Stomach (tissue), 4 donors: ENCODE measurements around the gene FTSJ3.

Experiments used
- EP300 ChIP-seq: sonication (generic); formaldehyde crosslinking; IDR thresholded peaks from one replicate; pipeline ENCODE4 v1.6.1; 2017; ENCODE audit warnings: antibody characterized with exemption
- POLR2A ChIP-seq, 4 donors: fragments of 450-650 bp; IDR thresholded peaks; one replicate each; pipeline ENCODE4 v1.6.1; 2016; ENCODE audit warnings: antibody characterized with exemption in 4 of 4, control low read depth in 2 of 4, mild to moderate bottlenecking in 1 of 4, moderate library complexity in 1 of 4
- POLR2AphosphoS5 ChIP-seq, 3 donors: sonication (generic); formaldehyde crosslinking; IDR thresholded peaks; one replicate each; pipeline ENCODE4 v1.6.1; 2016; ENCODE audit warnings: antibody characterized with exemption in 3 of 3
- TF ChIP-seq, protein P1 (sequence below), 7 experiments: fragments of 450-650 bp in 4 of 7; fragments of 200-600 bp in 3 of 7; sonication (generic) in 3 of 7; IDR thresholded peaks; one replicate each; pipeline ENCODE4 v1.5.1; 2016 to 2019; ENCODE audit warnings: antibody characterized with exemption in 7 of 7, control low read depth in 2 of 7, mild to moderate bottlenecking in 1 of 7

DNA sequence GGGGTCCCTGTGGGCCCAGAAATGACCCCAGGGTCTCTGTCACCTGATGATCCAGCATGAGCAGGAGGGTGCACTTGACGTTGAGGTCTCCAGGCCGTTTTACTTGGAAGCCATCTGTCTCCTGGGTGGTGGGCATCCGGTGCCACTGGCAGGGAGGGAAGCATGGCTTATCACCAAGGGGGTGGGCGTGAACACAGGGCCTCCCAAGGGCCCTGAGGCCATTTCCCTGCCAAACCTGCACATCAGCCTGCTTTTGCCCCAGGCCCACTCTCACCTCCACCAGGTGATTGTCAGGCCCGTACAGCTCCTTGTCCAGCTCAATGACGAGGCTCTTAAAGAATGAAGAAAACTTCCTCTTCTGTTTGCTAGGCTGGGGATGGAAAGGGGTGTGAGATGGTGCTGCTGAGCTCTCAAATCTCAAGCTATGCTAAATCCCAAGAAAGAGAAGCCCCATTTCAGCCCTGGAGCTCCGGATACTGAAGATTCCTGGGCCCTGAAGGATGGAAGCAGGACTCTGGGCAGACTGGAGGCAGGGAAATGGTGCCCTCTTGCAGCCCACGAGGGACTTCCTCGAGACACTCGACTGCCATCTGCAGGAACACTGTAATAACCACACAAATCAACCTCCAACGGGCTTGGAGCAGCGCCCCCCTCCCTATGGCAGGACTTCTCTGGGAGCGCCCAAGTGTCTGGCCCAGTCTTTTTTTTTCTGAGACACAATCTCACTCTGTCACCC, 7.1 kb upstream of the FTSJ3 start:
- TF ChIP-seq, protein P1, sequence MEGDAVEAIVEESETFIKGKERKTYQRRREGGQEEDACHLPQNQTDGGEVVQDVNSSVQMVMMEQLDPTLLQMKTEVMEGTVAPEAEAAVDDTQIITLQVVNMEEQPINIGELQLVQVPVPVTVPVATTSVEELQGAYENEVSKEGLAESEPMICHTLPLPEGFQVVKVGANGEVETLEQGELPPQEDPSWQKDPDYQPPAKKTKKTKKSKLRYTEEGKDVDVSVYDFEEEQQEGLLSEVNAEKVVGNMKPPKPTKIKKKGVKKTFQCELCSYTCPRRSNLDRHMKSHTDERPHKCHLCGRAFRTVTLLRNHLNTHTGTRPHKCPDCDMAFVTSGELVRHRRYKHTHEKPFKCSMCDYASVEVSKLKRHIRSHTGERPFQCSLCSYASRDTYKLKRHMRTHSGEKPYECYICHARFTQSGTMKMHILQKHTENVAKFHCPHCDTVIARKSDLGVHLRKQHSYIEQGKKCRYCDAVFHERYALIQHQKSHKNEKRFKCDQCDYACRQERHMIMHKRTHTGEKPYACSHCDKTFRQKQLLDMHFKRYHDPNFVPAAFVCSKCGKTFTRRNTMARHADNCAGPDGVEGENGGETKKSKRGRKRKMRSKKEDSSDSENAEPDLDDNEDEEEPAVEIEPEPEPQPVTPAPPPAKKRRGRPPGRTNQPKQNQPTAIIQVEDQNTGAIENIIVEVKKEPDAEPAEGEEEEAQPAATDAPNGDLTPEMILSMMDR (IDR thresholded peaks at IDR 0.05): peak in 4 of 7 experiments; percentile 25 to 44 (median 34)
- no peak for TF ChIP-seq POLR2A (IDR thresholded peaks at IDR 0.05)
- TF ChIP-seq POLR2AphosphoS5 (IDR thresholded peaks at IDR 0.05): peak in 1 of 3 donors; percentile 42
- no peak for TF ChIP-seq EP300
